ENCODE measurements around the gene ACAP2. TPM values are rescaled to one million over a fixed set of nuclear protein-coding genes. Genes with fewer than 3 reads are reported as not detected.
A peak's percentile ranks its signal among the peaks of the same experiment; 100 is the strongest.

Gene ACAP2
- total RNA-seq, 1 experiment from 2014 or later = 42.9 TPM

- CTCF ChIA-PET = no interaction called here
Measured at GRCh38 chr3:195319060-195319459, 123.8 kb downstream of the ACAP2 start.

GRCh38 chr3:195312714-195313113 lies 130.1 kb downstream of the ACAP2 start:
- Mint-ChIP-seq H3K36me3 (ENCODE audit: insufficient read depth, unreplicated experiment) (peaks cover 8% of the 10 kb centered on the region), H3K4me3 (ENCODE audit: unreplicated experiment) (no peak overlapping the region), H3K27ac (ENCODE audit: unreplicated experiment) (no peak overlapping the region), H3K4me1 (ENCODE audit: low read depth, unreplicated experiment) (no peaks in the 10 kb centered on the region), H3K9me3 (ENCODE audit: unreplicated experiment) (no peaks in the 10 kb centered on the region), H3K27me3 (ENCODE audit: insufficient read depth, unreplicated experiment) (no peaks in the 10 kb centered on the region)
- Histone ChIP-seq H3K4me1 (no peaks in the 10 kb centered on the region), H3K27me3 (replicated peaks; ENCODE audit: control insufficient read depth, insufficient read depth, low read length) (no peaks in the 10 kb centered on the region), H3K4me3 (ENCODE audit: low read depth, low read length) (no peak overlapping the region), H3K9me3 (no peaks in the 10 kb centered on the region), H3K36me3 (ENCODE audit: control insufficient read depth, insufficient read depth, low read length) (no peaks in the 10 kb centered on the region)
- intact Hi-C loops (cut with micrococcal nuclease; ENCODE audit: unreplicated experiment) = no loop called here
- no peak for TF ChIP-seq CTCF (IDR thresholded peaks at IDR 0.05; ENCODE audit: insufficient read depth in 1 of 2, low read depth in 1 of 2, low read length in 1 of 2, severe bottlenecking in 1 of 2, unreplicated experiment in 1 of 2)
- BruUV-seq (replicated peaks) = no TSS peak
- POLR2A ChIA-PET = interaction anchor here (0.6 kb wide), 1 partner anchor 11 kb away, joined by 6 read pairs; no protein-coding TSS in a partner anchor
- CTCF ChIA-PET = no interaction called here
- DNase-seq = no peak

More at GRCh38 chr3:195319060-195319459, 123.8 kb downstream of the ACAP2 start:
- BruUV-seq (replicated peaks) = no TSS peak
- TF ChIP-seq CTCF (IDR thresholded peaks at IDR 0.05; ENCODE audit: insufficient read depth in 1 of 2, low read depth in 1 of 2, low read length in 1 of 2, severe bottlenecking in 1 of 2, unreplicated experiment in 1 of 2) = no peak
- Histone ChIP-seq H3K27me3 (replicated peaks; ENCODE audit: control insufficient read depth, insufficient read depth, low read length) (no peaks in the 10 kb centered on the region), H3K4me1 (no peaks in the 10 kb centered on the region), H3K36me3 (ENCODE audit: control insufficient read depth, insufficient read depth, low read length) (peaks cover 2% of the 10 kb centered on the region), H3K9me3 (peaks cover 16% of the 10 kb centered on the region; the same call in 1 of the 2 replicates), H3K4me3 (ENCODE audit: low read depth, low read length) (no peak overlapping the region)
- H3K36me3 Mint-ChIP-seq (ENCODE audit: insufficient read depth, unreplicated experiment) = peaks cover 37% of the 10 kb centered on the region
- DNase-seq = peak in 1 of 2 experiments; percentile 9
- H3K27ac Mint-ChIP-seq (ENCODE audit: unreplicated experiment) = no peak overlapping the region
- H3K4me1 Mint-ChIP-seq (ENCODE audit: low read depth, unreplicated experiment) = no peaks in the 10 kb centered on the region
- H3K4me3 Mint-ChIP-seq (ENCODE audit: unreplicated experiment) = no peak overlapping the region
- no peaks in the 10 kb centered on the region for H3K27me3 Mint-ChIP-seq (ENCODE audit: insufficient read depth, unreplicated experiment)
- H3K9me3 Mint-ChIP-seq (ENCODE audit: unreplicated experiment) = peaks cover 9% of the 10 kb centered on the region
- intact Hi-C loops (cut with micrococcal nuclease; ENCODE audit: unreplicated experiment) = no loop called here
- POLR2A ChIA-PET = no interaction called here

GRCh38 chr3:195307711-195308110 lies 135.1 kb downstream of the ACAP2 start:
- no peak for DNase-seq
- H3K27me3 ChIP-seq (replicated peaks; ENCODE audit: control insufficient read depth, insufficient read depth, low read length) = no peaks in the 10 kb centered on the region
- TF ChIP-seq CTCF (IDR thresholded peaks at IDR 0.05; ENCODE audit: insufficient read depth in 1 of 2, low read depth in 1 of 2, low read length in 1 of 2, severe bottlenecking in 1 of 2, unreplicated experiment in 1 of 2) = no peak
- Mint-ChIP-seq H3K36me3 (ENCODE audit: insufficient read depth, unreplicated experiment) (peaks cover 19% of the 10 kb centered on the region), H3K4me3 (ENCODE audit: unreplicated experiment) (no peak overlapping the region), H3K27ac (ENCODE audit: unreplicated experiment) (no peak overlapping the region), H3K4me1 (ENCODE audit: low read depth, unreplicated experiment) (no peaks in the 10 kb centered on the region), H3K9me3 (ENCODE audit: unreplicated experiment) (peaks cover 2% of the 10 kb centered on the region), H3K27me3 (ENCODE audit: insufficient read depth, unreplicated experiment) (no peaks in the 10 kb centered on the region)
- intact Hi-C loops (cut with micrococcal nuclease; ENCODE audit: unreplicated experiment) = no loop called here
- H3K36me3 ChIP-seq (ENCODE audit: control insufficient read depth, insufficient read depth, low read length) = no peaks in the 10 kb centered on the region; the same call in 1 of the 2 replicates
- BruUV-seq (replicated peaks) = no TSS peak
- H3K9me3 ChIP-seq = no peaks in the 10 kb centered on the region
- no peak overlapping the region for H3K4me3 ChIP-seq (ENCODE audit: low read depth, low read length)
- no peaks in the 10 kb centered on the region for H3K4me1 ChIP-seq
- ChIA-PET POLR2A (no interaction called here), CTCF (no interaction called here)

Data from Caco-2 (cell line).